ENCODE results near the gene COL28A1.

- TF ChIP-seq POLR2AphosphoS5 (IDR thresholded peaks at IDR 0.05) (no peak), CTCF (IDR thresholded peaks at IDR 0.05) (no peak)
Measured at GRCh38 chr7:7521259-7521658, 14.4 kb downstream of the COL28A1 start.

All from prostate gland (tissue), 2 donors.